GM23338 (cell line): ENCODE measurements around the gene ESR1. TPM values are rescaled to one million over a fixed set of nuclear protein-coding genes. Genes with fewer than 3 reads are reported as not detected.

Source experiments
- ATAC-seq: fragments of 200-7000 bp; cut with Tn5 transposase; 3 replicates; pipeline ENCODE4 v1.9.1; 2020
- DNase-seq: peaks from one replicate; pipeline ENCODE4 v3.0.0-alpha.2; 2015; ENCODE audit warnings: low spot score
- H2AFZ ChIP-seq: fragments of 200-600 bp; sonication (generic); 2 replicates; pipeline ENCODE4 v1.8.0; 2016; ENCODE audit warnings: antibody characterized with exemption, mild to moderate bottlenecking, moderate library complexity
- H3F3A ChIP-seq: fragments of 200-600 bp; sonication (generic); replicated peaks from 2 replicates; pipeline ENCODE4 v1.8.0; 2017; ENCODE audit warnings: antibody characterized with exemption, mixed run types, low read depth
- H3K27ac ChIP-seq: fragments of 200-600 bp; sonication (generic); 2 replicates; pipeline ENCODE4 v1.6.1; 2016; ENCODE audit warnings: low read depth
- H3K27me3 ChIP-seq: fragments of 200-600 bp; sonication (generic); 2 replicates; pipeline ENCODE4 v1.8.0; 2016; ENCODE audit warnings: mild to moderate bottlenecking, mixed run types, moderate library complexity; ENCODE audit not compliant: insufficient read depth
- H3K36me3 ChIP-seq: fragments of 200-600 bp; sonication (generic); 2 replicates; pipeline ENCODE4 v1.8.0; 2016; ENCODE audit warnings: mild to moderate bottlenecking; ENCODE audit not compliant: insufficient read depth
- H3K4me1 ChIP-seq: fragments of 200-600 bp; sonication (generic); 2 replicates; pipeline ENCODE4 v1.8.0; 2016; ENCODE audit warnings: mild to moderate bottlenecking, moderate library complexity; ENCODE audit not compliant: insufficient read depth
- H3K4me2 ChIP-seq: fragments of 200-600 bp; sonication (generic); 2 replicates; pipeline ENCODE4 v1.7.1; 2017; ENCODE audit warnings: mixed run types
- H3K4me3 ChIP-seq: fragments of 200-600 bp; sonication (generic); 2 replicates; pipeline ENCODE4 v1.6.1; 2016; ENCODE audit warnings: mixed run types
- H3K79me2 ChIP-seq: fragments of 200-600 bp; sonication (generic); replicated peaks from 2 replicates; pipeline ENCODE4 v1.8.0; 2017; ENCODE audit warnings: mild to moderate bottlenecking; ENCODE audit not compliant: insufficient read depth
- H3K9me2 ChIP-seq: fragments of 200-600 bp; sonication (generic); 2 replicates; pipeline ENCODE4 v1.8.0; 2017; ENCODE audit not compliant: insufficient read depth
- H4K20me1 ChIP-seq: fragments of 200-600 bp; sonication (generic); replicated peaks from 2 replicates; pipeline ENCODE4 v1.8.0; 2017; ENCODE audit warnings: mild to moderate bottlenecking; ENCODE audit not compliant: insufficient read depth
- H3K27ac Mint-ChIP-seq: 2 replicates; pipeline ENCODE4 v1.8.0; 2020; ENCODE audit warnings: inconsistent platforms, mild to moderate bottlenecking, moderate library complexity, mixed read lengths
- H3K27me3 Mint-ChIP-seq: 3 replicates; pipeline ENCODE4 v1.8.0; 2022; ENCODE audit warnings: low read depth, mild to moderate bottlenecking, moderate library complexity, mixed read lengths, inconsistent platforms; ENCODE audit not compliant: insufficient read depth, poor library complexity
- H3K36me3 Mint-ChIP-seq: 3 replicates; pipeline ENCODE4 v1.8.0; 2021; ENCODE audit warnings: low read depth, mild to moderate bottlenecking, inconsistent platforms, moderate library complexity, mixed read lengths
- H3K4me1 Mint-ChIP-seq: 3 replicates; pipeline ENCODE4 v1.8.0; 2020; ENCODE audit warnings: mild to moderate bottlenecking, inconsistent platforms, mixed read lengths
- H3K4me3 Mint-ChIP-seq: 3 replicates; pipeline ENCODE4 v1.8.0; 2021; ENCODE audit warnings: moderate library complexity, mild to moderate bottlenecking, inconsistent platforms, mixed read lengths
- H3K9me3 Mint-ChIP-seq: 3 replicates; pipeline ENCODE4 v1.8.0; 2020; ENCODE audit warnings: moderate library complexity, mild to moderate bottlenecking, inconsistent platforms, mixed read lengths
- CREB1 ChIP-seq: fragments of 250-450 bp; sonication (Bioruptor Pico); IDR thresholded peaks from 2 replicates; pipeline ENCODE4 v1.5.0; 2020; ENCODE audit warnings: low read depth, mild to moderate bottlenecking, moderate library complexity
- EZH2 ChIP-seq: fragments of 200-600 bp; sonication (generic); IDR thresholded peaks from one replicate; pipeline ENCODE4 v1.8.0; 2017; ENCODE audit warnings: antibody characterized with exemption, mild to moderate bottlenecking, low read depth; ENCODE audit not compliant: unreplicated experiment
- EZH2phosphoT487 ChIP-seq: fragments of 200-600 bp; sonication (generic); IDR thresholded peaks from one replicate; pipeline ENCODE4 v1.8.1; 2018; ENCODE audit warnings: antibody characterized with exemption; ENCODE audit not compliant: unreplicated experiment
- JUNB ChIP-seq: IDR thresholded peaks from one replicate; pipeline ENCODE4 v1.6.1; 2016; ENCODE audit warnings: antibody characterized with exemption; ENCODE audit not compliant: unreplicated experiment
- NANOG ChIP-seq: IDR thresholded peaks from 2 replicates; pipeline ENCODE4 v1.6.1; 2016; ENCODE audit warnings: antibody characterized with exemption, borderline replicate concordance
- POLR2AphosphoS5 ChIP-seq: IDR thresholded peaks from 2 replicates; pipeline ENCODE4 v1.6.1; 2016; ENCODE audit warnings: antibody characterized with exemption, low read depth
- STAT1 ChIP-seq: IDR thresholded peaks from one replicate; pipeline ENCODE4 v1.6.1; 2016; ENCODE audit warnings: antibody characterized with exemption; ENCODE audit not compliant: unreplicated experiment
- ZNF114 ChIP-seq: fragments of 250-450 bp; sonication (Bioruptor Pico); IDR thresholded peaks from 2 replicates; pipeline ENCODE4 v1.5.0; 2020; ENCODE audit warnings: mild to moderate bottlenecking, moderate library complexity
- polyA plus RNA-seq: library from polyadenylated mRNA; unstranded; fragments of >200 nt; fragmentation: Nextera tagmentation; extraction: Ambion mirVana; gene quantifications from 2 replicates; pipeline ENCODE4 v1.2.1, GENCODE V29; 2016
- total RNA-seq: library from RNA; depleted of rRNA; stranded (reverse); fragments of >200 nt; shearing (Covaris generic); gene quantifications from 2 replicates; pipeline ENCODE4 v1.2.3, GENCODE V29; 2014
- TF ChIP-seq, protein P1 (sequence below), 2 experiments: fragments of 200-600 bp in 1 of 2; sonication (generic) in 1 of 2; conservative IDR thresholded peaks; 2 replicates each; pipeline versions ENCODE4 v1.5.1 to v1.6.1; 2016 to 2017; ENCODE audit warnings: antibody characterized with exemption in 2 of 2, low read depth in 2 of 2, mild to moderate bottlenecking in 2 of 2, moderate library complexity in 1 of 2

The ESR1 gene
- total and polyA plus RNA-seq, 2 experiments from 2014 or later, result 0.94 TPM; not detected in 1

DNA sequence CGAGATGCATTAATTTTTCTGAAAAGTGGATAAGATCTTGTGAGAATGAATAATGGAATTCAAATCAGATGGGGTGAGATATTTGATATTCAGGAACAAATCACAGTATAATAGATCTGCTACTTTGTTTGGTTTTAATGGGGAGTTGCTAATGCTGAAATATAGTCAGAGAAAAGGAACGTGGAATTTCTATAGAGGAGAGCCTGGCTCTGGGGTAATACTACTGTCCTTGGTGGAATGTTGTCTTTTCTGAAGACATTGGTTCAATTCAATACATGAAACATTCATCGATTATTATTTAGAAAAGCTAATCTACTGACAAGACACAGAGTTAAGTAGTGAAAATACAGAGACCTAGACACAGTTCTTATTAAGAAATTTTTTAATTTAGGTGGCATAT, 108.6 kb downstream of the ESR1 start:
- Histone ChIP-seq H3K4me3 (no peak overlapping the region), H3K9me2 (no peaks in the 10 kb centered on the region; the same call in 1 of the 2 replicates), H3K79me2 (no peaks in the 10 kb centered on the region), H3K27ac (no peak overlapping the region), H3K27me3 (no peaks in the 10 kb centered on the region), H3K4me2 (no peak overlapping the region), H3K36me3 (no peaks in the 10 kb centered on the region), H3K4me1 (0 out of 2 replicates have a peak, but pooled peaks cover 10% of the 10 kb centered on the region), H4K20me1 (no peaks in the 10 kb centered on the region), H2AFZ (no peak overlapping the region), H3F3A (no peaks in the 10 kb centered on the region)
- H3K4me3 Mint-ChIP-seq, result no peak overlapping the region
- no peak overlapping the region for H3K27ac Mint-ChIP-seq
- DNase-seq, result no peak
- H3K9me3 Mint-ChIP-seq, result no peaks in the 10 kb centered on the region
- no peaks in the 10 kb centered on the region for H3K27me3 Mint-ChIP-seq
- ATAC-seq, result no peak
- H3K36me3 Mint-ChIP-seq, result no peaks in the 10 kb centered on the region
- TF ChIP-seq NANOG, result no peak
- TF ChIP-seq JUNB, result no peak
- TF ChIP-seq, protein P1, sequence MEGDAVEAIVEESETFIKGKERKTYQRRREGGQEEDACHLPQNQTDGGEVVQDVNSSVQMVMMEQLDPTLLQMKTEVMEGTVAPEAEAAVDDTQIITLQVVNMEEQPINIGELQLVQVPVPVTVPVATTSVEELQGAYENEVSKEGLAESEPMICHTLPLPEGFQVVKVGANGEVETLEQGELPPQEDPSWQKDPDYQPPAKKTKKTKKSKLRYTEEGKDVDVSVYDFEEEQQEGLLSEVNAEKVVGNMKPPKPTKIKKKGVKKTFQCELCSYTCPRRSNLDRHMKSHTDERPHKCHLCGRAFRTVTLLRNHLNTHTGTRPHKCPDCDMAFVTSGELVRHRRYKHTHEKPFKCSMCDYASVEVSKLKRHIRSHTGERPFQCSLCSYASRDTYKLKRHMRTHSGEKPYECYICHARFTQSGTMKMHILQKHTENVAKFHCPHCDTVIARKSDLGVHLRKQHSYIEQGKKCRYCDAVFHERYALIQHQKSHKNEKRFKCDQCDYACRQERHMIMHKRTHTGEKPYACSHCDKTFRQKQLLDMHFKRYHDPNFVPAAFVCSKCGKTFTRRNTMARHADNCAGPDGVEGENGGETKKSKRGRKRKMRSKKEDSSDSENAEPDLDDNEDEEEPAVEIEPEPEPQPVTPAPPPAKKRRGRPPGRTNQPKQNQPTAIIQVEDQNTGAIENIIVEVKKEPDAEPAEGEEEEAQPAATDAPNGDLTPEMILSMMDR (conservative IDR thresholded peaks at IDR 0.05; ENCODE audit: low read depth in 2 of 2), result no peak
- peaks cover 18% of the 10 kb centered on the region; the same call in 2 of the 3 replicates for H3K4me1 Mint-ChIP-seq

DNA sequence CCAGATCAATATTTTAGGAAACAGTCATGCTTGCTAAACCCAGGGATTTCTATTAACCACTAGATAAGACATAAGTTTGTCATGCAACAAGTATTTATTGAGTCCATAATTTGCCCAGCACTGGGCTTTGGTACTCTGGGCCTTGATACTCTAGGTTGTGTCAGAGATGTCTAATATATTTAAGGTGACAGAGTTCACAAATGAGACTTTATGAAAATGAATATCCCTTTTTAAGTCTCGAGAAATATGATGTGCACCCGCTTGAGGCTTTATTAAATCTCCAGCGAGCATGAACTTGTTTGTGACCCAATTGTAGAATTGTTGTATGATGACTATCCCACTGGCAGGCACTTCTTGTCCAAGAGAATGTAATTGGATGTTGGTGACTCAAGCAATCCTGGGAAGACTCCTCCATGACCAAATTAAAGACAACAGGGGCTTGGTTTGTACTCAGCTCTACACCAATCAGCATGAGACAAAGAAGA, 109.2 kb downstream of the ESR1 start:
- Mint-ChIP-seq H3K36me3 (no peaks in the 10 kb centered on the region), H3K27ac (no peak overlapping the region), H3K27me3 (no peaks in the 10 kb centered on the region), H3K4me1 (peaks cover 13% of the 10 kb centered on the region; the same call in 2 of the 3 replicates), H3K4me3 (no peak overlapping the region), H3K9me3 (peaks cover 3% of the 10 kb centered on the region; the same call in 1 of the 3 replicates)
- DNase-seq (no peak), ATAC-seq (no peak)
- Histone ChIP-seq H3K4me1 (0 out of 2 replicates have a peak, but pooled peaks cover 10% of the 10 kb centered on the region), H3K27me3 (no peaks in the 10 kb centered on the region), H3K27ac (no peak overlapping the region), H3K4me3 (no peak overlapping the region), H2AFZ (no peak overlapping the region), H4K20me1 (no peaks in the 10 kb centered on the region), H3K36me3 (no peaks in the 10 kb centered on the region), H3K79me2 (no peaks in the 10 kb centered on the region), H3K9me2 (no peaks in the 10 kb centered on the region; the same call in 1 of the 2 replicates), H3F3A (no peaks in the 10 kb centered on the region), H3K4me2 (no peak overlapping the region)
- no peak for TF ChIP-seq NANOG
- TF ChIP-seq POLR2AphosphoS5, result no peak
- TF ChIP-seq EZH2, result no peak
- TF ChIP-seq EZH2phosphoT487, result no peak
- TF ChIP-seq STAT1, result no peak
- TF ChIP-seq JUNB, result no peak
- no peak for TF ChIP-seq CREB1 (CRISPR knock-in tag)
- TF ChIP-seq, protein P1 (conservative IDR thresholded peaks at IDR 0.05; ENCODE audit: low read depth in 2 of 2), result no peak
- TF ChIP-seq ZNF114 (CRISPR knock-in tag), result no peak
